Measurements from ENCODE around the gene C1QA. TPM values are rescaled to one million over a fixed set of nuclear protein-coding genes. Genes with fewer than 3 reads are reported as not detected.

C1QA gene
- total and polyA plus RNA-seq, 12 donors, result 47.5 to 953 (median 420) TPM

GRCh38 chr1:22677931-22678896 lies 41.8 kb downstream of the C1QA start:
- H3K27ac ChIP-seq, result no peak overlapping the region
- no peak for TF ChIP-seq POLR2A (IDR thresholded peaks at IDR 0.05)
- TF ChIP-seq, protein P1, sequence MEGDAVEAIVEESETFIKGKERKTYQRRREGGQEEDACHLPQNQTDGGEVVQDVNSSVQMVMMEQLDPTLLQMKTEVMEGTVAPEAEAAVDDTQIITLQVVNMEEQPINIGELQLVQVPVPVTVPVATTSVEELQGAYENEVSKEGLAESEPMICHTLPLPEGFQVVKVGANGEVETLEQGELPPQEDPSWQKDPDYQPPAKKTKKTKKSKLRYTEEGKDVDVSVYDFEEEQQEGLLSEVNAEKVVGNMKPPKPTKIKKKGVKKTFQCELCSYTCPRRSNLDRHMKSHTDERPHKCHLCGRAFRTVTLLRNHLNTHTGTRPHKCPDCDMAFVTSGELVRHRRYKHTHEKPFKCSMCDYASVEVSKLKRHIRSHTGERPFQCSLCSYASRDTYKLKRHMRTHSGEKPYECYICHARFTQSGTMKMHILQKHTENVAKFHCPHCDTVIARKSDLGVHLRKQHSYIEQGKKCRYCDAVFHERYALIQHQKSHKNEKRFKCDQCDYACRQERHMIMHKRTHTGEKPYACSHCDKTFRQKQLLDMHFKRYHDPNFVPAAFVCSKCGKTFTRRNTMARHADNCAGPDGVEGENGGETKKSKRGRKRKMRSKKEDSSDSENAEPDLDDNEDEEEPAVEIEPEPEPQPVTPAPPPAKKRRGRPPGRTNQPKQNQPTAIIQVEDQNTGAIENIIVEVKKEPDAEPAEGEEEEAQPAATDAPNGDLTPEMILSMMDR (IDR thresholded peaks at IDR 0.05), result no peak
- intact Hi-C loops (cut with DNase I), result no loop called here
- WGBS, 4 donors, result 78 to 87% (median 79%) methylated on average over 10 to 13 of the region's 13 CpGs
- peaks cover 5% of the 10 kb centered on the region for H3K27me3 ChIP-seq
- H3K36me3 ChIP-seq (replicated peaks in 1 of 2), result no peaks in the 10 kb centered on the region
- no peak for DNase-seq
- no peaks in the 10 kb centered on the region for H3K9me3 ChIP-seq (replicated peaks in 1 of 3)
- H3K4me3 ChIP-seq, result no peak overlapping the region
- H3K4me1 ChIP-seq (replicated peaks in 1 of 2), result no peaks in the 10 kb centered on the region

DNA sequence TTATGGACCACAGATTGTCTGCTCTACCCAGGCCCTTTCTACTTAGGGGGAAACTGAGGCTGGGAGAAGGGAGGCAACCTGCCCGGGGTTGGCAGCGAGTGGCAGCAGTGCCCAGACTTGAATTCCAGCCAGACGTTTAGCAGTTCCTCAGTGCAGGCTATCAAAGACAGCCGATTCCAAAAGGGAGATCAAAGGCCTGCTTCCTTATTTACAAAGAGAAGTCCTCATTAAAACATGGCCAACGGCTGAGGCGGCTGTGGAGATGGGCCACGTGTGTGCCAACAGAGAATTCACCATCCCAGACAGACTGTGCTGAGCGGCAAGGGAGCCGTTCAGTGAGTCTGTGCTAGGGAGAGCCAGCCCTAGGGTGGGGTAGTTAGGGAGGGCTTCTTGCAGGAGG lies 44.3 kb downstream of the C1QA start:
- Histone ChIP-seq H3K4me3 (no peak overlapping the region), H3K27me3 (peaks cover 5% of the 10 kb centered on the region), H3K27ac (no peak overlapping the region), H3K4me1 (replicated peaks in 1 of 2) (no peaks in the 10 kb centered on the region), H3K9me3 (replicated peaks in 1 of 3) (no peaks in the 10 kb centered on the region), H3K36me3 (replicated peaks in 1 of 2) (no peaks in the 10 kb centered on the region)
- WGBS, 4 donors, result 66 to 75% (median 72%) methylated on average over 6 to 9 of the region's 9 CpGs
- intact Hi-C loops (cut with DNase I), result no loop called here
- no peak for DNase-seq
- TF ChIP-seq POLR2A (IDR thresholded peaks at IDR 0.05), result no peak
- TF ChIP-seq, protein P1 (IDR thresholded peaks at IDR 0.05), result no peak

- no peaks in the 10 kb centered on the region for H3K4me1 ChIP-seq (replicated peaks in 1 of 2)
- WGBS, 4 donors, result 69 to 76% (median 73%) methylated on average over 15 of the region's 15 CpGs
- H3K4me3 ChIP-seq, result no peak overlapping the region
- TF ChIP-seq, protein P1 (IDR thresholded peaks at IDR 0.05), result no peak
- H3K9me3 ChIP-seq (replicated peaks in 1 of 3), result no peaks in the 10 kb centered on the region
- H3K27me3 ChIP-seq, result peaks cover 5% of the 10 kb centered on the region
- no peaks in the 10 kb centered on the region for H3K36me3 ChIP-seq (replicated peaks in 1 of 2)
- no peak for DNase-seq
- intact Hi-C loops (cut with DNase I), result no loop called here
- H3K27ac ChIP-seq, result no peak overlapping the region
Measured at GRCh38 chr1:22681556-22682276, 45.3 kb downstream of the C1QA start.

GRCh38 chr1:22683547-22683946 lies 47.1 kb downstream of the C1QA start:
- no peak overlapping the region for H3K4me3 ChIP-seq
- no peaks in the 10 kb centered on the region for H3K36me3 ChIP-seq (replicated peaks in 1 of 2)
- intact Hi-C loops (cut with DNase I), result no loop called here
- TF ChIP-seq POLR2A (IDR thresholded peaks at IDR 0.05), result no peak
- TF ChIP-seq, protein P1 (IDR thresholded peaks at IDR 0.05), result no peak
- 83 to 91% (median 84%) methylated on average over 1 of the region's 1 CpG for WGBS, 4 donors
- H3K27me3 ChIP-seq, result no peaks in the 10 kb centered on the region
- H3K27ac ChIP-seq, result no peak overlapping the region
- DNase-seq, result no peak
- H3K4me1 ChIP-seq (replicated peaks in 1 of 2), result no peaks in the 10 kb centered on the region
- H3K9me3 ChIP-seq (replicated peaks in 1 of 3), result no peaks in the 10 kb centered on the region

Data from adrenal gland (tissue), 12 donors.